GM23338 (cell line): ENCODE data around the gene DLG4. TPM values are rescaled to one million over a fixed set of nuclear protein-coding genes. Genes with fewer than 3 reads are reported as not detected.

ENCODE experiments used
- CREB1 ChIP-seq: fragments of 250-450 bp; sonication (Bioruptor Pico); IDR thresholded peaks from 2 replicates; pipeline ENCODE4 v1.5.0; 2020; ENCODE audit warnings: low read depth, mild to moderate bottlenecking, moderate library complexity
- EZH2 ChIP-seq: fragments of 200-600 bp; sonication (generic); IDR thresholded peaks from one replicate; pipeline ENCODE4 v1.8.0; 2017; ENCODE audit warnings: antibody characterized with exemption, mild to moderate bottlenecking, low read depth; ENCODE audit not compliant: unreplicated experiment
- EZH2phosphoT487 ChIP-seq: fragments of 200-600 bp; sonication (generic); IDR thresholded peaks from one replicate; pipeline ENCODE4 v1.8.1; 2018; ENCODE audit warnings: antibody characterized with exemption; ENCODE audit not compliant: unreplicated experiment
- JUNB ChIP-seq: IDR thresholded peaks from one replicate; pipeline ENCODE4 v1.6.1; 2016; ENCODE audit warnings: antibody characterized with exemption; ENCODE audit not compliant: unreplicated experiment
- NANOG ChIP-seq: IDR thresholded peaks from 2 replicates; pipeline ENCODE4 v1.6.1; 2016; ENCODE audit warnings: antibody characterized with exemption, borderline replicate concordance
- polyA plus RNA-seq: library from polyadenylated mRNA; unstranded; fragments of >200 nt; fragmentation: Nextera tagmentation; extraction: Ambion mirVana; gene quantifications from 2 replicates; pipeline ENCODE4 v1.2.1, GENCODE V29; 2016
- total RNA-seq: library from RNA; depleted of rRNA; stranded (reverse); fragments of >200 nt; shearing (Covaris generic); gene quantifications from 2 replicates; pipeline ENCODE4 v1.2.3, GENCODE V29; 2014
- TF ChIP-seq, protein P1 (sequence below): fragments of 250-450 bp; sonication (Bioruptor Pico); IDR thresholded peaks from 2 replicates; pipeline ENCODE4 v1.5.0; 2020; ENCODE audit warnings: mild to moderate bottlenecking, moderate library complexity
- TF ChIP-seq, protein P2 (sequence below): IDR thresholded peaks from one replicate; pipeline ENCODE4 v1.6.1; 2018; ENCODE audit warnings: antibody characterized with exemption; ENCODE audit not compliant: unreplicated experiment

DLG4 gene
- total and polyA plus RNA-seq, 2 experiments from 2014 or later: 11.1 to 31.0 TPM

DNA sequence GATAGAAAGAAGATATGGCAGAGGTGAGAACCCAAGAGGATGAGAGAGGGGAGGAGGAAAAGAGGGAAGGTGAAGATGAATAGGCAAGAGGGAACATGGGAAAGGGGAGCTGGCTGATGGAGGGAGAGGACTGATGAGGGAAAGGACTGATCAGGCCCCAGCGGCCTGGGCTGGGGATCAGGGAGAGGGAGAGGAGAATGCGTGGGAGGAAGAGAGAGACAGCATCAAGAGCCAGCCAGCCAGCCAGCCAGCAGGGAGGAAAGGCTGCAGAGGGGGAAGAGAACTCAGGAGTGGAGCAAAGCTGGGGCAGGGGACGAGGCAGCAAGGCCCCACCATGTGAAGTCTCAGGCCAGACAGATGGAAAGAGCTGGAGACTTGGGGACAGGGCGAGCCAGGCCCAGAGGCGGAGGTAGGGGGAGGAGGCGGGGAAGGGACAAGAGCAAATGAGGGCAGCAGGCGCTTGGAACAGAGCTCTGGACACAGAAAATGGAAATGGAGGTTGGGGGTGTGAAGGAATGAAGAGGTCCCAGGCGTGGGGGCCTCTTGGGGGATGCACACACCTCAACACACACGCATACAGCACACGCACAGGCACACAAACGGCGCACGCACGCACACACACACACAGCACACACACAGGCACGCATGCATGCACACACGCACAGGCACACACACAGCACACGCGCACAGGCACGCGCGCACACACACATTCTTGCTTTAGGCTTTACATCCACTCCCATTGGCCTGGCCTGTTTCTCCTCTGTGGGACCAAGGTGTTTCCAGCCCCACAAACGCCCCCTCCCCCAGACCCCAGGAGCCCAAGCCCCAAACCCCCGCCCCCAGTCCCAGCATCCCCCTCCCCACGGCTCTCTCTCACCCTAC is 12.3 kb downstream of the DLG4 start (continued):
- TF ChIP-seq, protein P1, sequence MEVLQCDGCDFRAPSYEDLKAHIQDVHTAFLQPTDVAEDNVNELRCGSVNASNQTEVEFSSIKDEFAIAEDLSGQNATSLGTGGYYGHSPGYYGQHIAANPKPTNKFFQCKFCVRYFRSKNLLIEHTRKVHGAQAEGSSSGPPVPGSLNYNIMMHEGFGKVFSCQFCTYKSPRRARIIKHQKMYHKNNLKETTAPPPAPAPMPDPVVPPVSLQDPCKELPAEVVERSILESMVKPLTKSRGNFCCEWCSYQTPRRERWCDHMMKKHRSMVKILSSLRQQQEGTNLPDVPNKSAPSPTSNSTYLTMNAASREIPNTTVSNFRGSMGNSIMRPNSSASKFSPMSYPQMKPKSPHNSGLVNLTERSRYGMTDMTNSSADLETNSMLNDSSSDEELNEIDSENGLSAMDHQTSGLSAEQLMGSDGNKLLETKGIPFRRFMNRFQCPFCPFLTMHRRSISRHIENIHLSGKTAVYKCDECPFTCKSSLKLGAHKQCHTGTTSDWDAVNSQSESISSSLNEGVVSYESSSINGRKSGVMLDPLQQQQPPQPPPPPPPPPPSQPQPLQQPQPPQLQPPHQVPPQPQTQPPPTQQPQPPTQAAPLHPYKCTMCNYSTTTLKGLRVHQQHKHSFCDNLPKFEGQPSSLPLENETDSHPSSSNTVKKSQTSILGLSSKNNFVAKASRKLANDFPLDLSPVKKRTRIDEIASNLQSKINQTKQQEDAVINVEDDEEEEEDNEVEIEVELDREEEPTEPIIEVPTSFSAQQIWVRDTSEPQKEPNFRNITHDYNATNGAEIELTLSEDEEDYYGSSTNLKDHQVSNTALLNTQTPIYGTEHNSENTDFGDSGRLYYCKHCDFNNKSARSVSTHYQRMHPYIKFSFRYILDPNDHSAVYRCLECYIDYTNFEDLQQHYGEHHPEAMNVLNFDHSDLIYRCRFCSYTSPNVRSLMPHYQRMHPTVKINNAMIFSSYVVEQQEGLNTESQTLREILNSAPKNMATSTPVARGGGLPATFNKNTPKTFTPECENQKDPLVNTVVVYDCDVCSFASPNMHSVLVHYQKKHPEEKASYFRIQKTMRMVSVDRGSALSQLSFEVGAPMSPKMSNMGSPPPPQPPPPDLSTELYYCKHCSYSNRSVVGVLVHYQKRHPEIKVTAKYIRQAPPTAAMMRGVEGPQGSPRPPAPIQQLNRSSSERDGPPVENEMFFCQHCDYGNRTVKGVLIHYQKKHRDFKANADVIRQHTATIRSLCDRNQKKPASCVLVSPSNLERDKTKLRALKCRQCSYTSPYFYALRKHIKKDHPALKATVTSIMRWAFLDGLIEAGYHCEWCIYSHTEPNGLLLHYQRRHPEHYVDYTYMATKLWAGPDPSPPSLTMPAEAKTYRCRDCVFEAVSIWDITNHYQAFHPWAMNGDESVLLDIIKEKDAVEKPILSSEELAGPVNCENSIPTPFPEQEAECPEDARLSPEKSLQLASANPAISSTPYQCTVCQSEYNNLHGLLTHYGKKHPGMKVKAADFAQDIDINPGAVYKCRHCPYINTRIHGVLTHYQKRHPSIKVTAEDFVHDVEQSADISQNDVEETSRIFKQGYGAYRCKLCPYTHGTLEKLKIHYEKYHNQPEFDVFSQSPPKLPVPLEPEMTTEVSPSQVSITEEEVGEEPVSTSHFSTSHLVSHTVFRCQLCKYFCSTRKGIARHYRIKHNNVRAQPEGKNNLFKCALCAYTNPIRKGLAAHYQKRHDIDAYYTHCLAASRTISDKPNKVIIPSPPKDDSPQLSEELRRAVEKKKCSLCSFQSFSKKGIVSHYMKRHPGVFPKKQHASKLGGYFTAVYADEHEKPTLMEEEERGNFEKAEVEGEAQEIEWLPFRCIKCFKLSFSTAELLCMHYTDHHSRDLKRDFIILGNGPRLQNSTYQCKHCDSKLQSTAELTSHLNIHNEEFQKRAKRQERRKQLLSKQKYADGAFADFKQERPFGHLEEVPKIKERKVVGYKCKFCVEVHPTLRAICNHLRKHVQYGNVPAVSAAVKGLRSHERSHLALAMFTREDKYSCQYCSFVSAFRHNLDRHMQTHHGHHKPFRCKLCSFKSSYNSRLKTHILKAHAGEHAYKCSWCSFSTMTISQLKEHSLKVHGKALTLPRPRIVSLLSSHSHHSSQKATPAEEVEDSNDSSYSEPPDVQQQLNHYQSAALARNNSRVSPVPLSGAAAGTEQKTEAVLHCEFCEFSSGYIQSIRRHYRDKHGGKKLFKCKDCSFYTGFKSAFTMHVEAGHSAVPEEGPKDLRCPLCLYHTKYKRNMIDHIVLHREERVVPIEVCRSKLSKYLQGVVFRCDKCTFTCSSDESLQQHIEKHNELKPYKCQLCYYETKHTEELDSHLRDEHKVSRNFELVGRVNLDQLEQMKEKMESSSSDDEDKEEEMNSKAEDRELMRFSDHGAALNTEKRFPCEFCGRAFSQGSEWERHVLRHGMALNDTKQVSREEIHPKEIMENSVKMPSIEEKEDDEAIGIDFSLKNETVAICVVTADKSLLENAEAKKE (CRISPR knock-in tag): no peak
- TF ChIP-seq NANOG: no peak
- TF ChIP-seq, protein P2, sequence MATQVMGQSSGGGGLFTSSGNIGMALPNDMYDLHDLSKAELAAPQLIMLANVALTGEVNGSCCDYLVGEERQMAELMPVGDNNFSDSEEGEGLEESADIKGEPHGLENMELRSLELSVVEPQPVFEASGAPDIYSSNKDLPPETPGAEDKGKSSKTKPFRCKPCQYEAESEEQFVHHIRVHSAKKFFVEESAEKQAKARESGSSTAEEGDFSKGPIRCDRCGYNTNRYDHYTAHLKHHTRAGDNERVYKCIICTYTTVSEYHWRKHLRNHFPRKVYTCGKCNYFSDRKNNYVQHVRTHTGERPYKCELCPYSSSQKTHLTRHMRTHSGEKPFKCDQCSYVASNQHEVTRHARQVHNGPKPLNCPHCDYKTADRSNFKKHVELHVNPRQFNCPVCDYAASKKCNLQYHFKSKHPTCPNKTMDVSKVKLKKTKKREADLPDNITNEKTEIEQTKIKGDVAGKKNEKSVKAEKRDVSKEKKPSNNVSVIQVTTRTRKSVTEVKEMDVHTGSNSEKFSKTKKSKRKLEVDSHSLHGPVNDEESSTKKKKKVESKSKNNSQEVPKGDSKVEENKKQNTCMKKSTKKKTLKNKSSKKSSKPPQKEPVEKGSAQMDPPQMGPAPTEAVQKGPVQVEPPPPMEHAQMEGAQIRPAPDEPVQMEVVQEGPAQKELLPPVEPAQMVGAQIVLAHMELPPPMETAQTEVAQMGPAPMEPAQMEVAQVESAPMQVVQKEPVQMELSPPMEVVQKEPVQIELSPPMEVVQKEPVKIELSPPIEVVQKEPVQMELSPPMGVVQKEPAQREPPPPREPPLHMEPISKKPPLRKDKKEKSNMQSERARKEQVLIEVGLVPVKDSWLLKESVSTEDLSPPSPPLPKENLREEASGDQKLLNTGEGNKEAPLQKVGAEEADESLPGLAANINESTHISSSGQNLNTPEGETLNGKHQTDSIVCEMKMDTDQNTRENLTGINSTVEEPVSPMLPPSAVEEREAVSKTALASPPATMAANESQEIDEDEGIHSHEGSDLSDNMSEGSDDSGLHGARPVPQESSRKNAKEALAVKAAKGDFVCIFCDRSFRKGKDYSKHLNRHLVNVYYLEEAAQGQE: no peak
- no peak for TF ChIP-seq JUNB
- no peak for TF ChIP-seq CREB1 (CRISPR knock-in tag)
- no peak for TF ChIP-seq EZH2phosphoT487
- no peak for TF ChIP-seq EZH2
